Nephron progenitor cell (in vitro differentiated cells): ENCODE data around the gene CLEC18A.
"Not testable (repeated sequence)": the region's sequence is repeated elsewhere in the genome, so short reads cannot be mapped to it uniquely, and the experiment has no call there.

ENCODE experiments used
- DNase-seq: peaks from one replicate; pipeline ENCODE4 v3.0.0; 2021
- H3K27ac Mint-ChIP-seq: 2 replicates; pipeline ENCODE4 v1.8.0; 2021; ENCODE audit warnings: mild to moderate bottlenecking, moderate library complexity, mixed read lengths
- H3K27me3 Mint-ChIP-seq: 2 replicates; pipeline ENCODE4 v1.8.0; 2021; ENCODE audit warnings: mild to moderate bottlenecking, low read depth, mixed read lengths; ENCODE audit not compliant: poor library complexity
- H3K36me3 Mint-ChIP-seq: 2 replicates; pipeline ENCODE4 v1.8.0; 2021; ENCODE audit warnings: low read depth, mixed read lengths
- H3K4me1 Mint-ChIP-seq: 2 replicates; pipeline ENCODE4 v1.8.0; 2021; ENCODE audit warnings: mixed read lengths
- H3K4me3 Mint-ChIP-seq: 2 replicates; pipeline ENCODE4 v1.8.0; 2021; ENCODE audit warnings: mild to moderate bottlenecking, moderate library complexity, mixed read lengths
- H3K9me3 Mint-ChIP-seq: 2 replicates; pipeline ENCODE4 v1.8.0; 2021; ENCODE audit warnings: mild to moderate bottlenecking, moderate library complexity, mixed read lengths
- CTCF ChIP-seq: fragments of 200-600 bp; sonication (generic); IDR thresholded peaks from 2 replicates; pipeline ENCODE4 v1.5.0; 2021; ENCODE audit warnings: antibody characterized with exemption

Gene CLEC18A

GRCh38 chr16:69951017-69951671, at the start of gene CLEC18A:
TSS of gene CLEC18A (plus strand) at chr16:69951334. CDS start at chr16:69951367, 33 bp downstream.
- H3K27ac Mint-ChIP-seq, H3K4me1 Mint-ChIP-seq, H3K36me3 Mint-ChIP-seq, H3K9me3 Mint-ChIP-seq, DNase-seq, H3K27me3 Mint-ChIP-seq, H3K4me3 Mint-ChIP-seq: not testable (repeated sequence)

- no peak for DNase-seq
- Mint-ChIP-seq H3K27me3 (peaks cover 2% of the 10 kb centered on the region), H3K36me3 (peaks cover 54% of the 10 kb centered on the region), H3K27ac (no peak overlapping the region), H3K4me3 (no peak overlapping the region), H3K4me1 (peaks cover 24% of the 10 kb centered on the region), H3K9me3 (peaks cover 5% of the 10 kb centered on the region)
- no peak for TF ChIP-seq CTCF
Measured at GRCh38 chr16:69903865-69904415, 47.2 kb upstream of the CLEC18A start.

GRCh38 chr16:69904495-69905170, 46.5 kb upstream of the CLEC18A start:
- H3K27me3 Mint-ChIP-seq: peaks cover 2% of the 10 kb centered on the region
- TF ChIP-seq CTCF: no peak
- peaks cover 5% of the 10 kb centered on the region for H3K9me3 Mint-ChIP-seq
- peaks cover 24% of the 10 kb centered on the region for H3K4me1 Mint-ChIP-seq
- no peak overlapping the region for H3K4me3 Mint-ChIP-seq
- no peak for DNase-seq
- peaks cover 61% of the 10 kb centered on the region for H3K36me3 Mint-ChIP-seq
- H3K27ac Mint-ChIP-seq: no peak overlapping the region

GRCh38 chr16:69905171-69905555, 46.0 kb upstream of the CLEC18A start:
- Mint-ChIP-seq H3K4me1 (peaks cover 24% of the 10 kb centered on the region), H3K27me3 (peaks cover 2% of the 10 kb centered on the region), H3K27ac (no peak overlapping the region), H3K9me3 (peaks cover 5% of the 10 kb centered on the region), H3K4me3 (no peak overlapping the region), H3K36me3 (peaks cover 66% of the 10 kb centered on the region)
- DNase-seq: no peak
- TF ChIP-seq CTCF: no peak

GRCh38 chr16:69906838-69907401, 44.2 kb upstream of the CLEC18A start:
- DNase-seq: no peak
- Mint-ChIP-seq H3K4me1 (peaks cover 15% of the 10 kb centered on the region), H3K4me3 (no peak overlapping the region), H3K27ac (no peak overlapping the region), H3K36me3 (peaks cover 65% of the 10 kb centered on the region), H3K9me3 (peaks cover 5% of the 10 kb centered on the region), H3K27me3 (peaks cover 2% of the 10 kb centered on the region)
- no peak for TF ChIP-seq CTCF

GRCh38 chr16:69909043-69909442, 42.1 kb upstream of the CLEC18A start:
- TF ChIP-seq CTCF: no peak
- Mint-ChIP-seq H3K4me3 (no peak overlapping the region), H3K4me1 (peaks cover 11% of the 10 kb centered on the region), H3K9me3 (peaks cover 5% of the 10 kb centered on the region), H3K27ac (no peak overlapping the region), H3K27me3 (no peaks in the 10 kb centered on the region), H3K36me3 (peaks cover 52% of the 10 kb centered on the region)
- DNase-seq: no peak
